ENCODE results near the gene KDM2B.

KDM2B gene

GRCh38 chr12:121466794-121467637, 113.8 kb downstream of the KDM2B start:
- peak; percentile 81 to 87 for DNase-seq (ENCODE audit: extremely low read depth in 1 of 2, low read depth in 1 of 2)

DNA sequence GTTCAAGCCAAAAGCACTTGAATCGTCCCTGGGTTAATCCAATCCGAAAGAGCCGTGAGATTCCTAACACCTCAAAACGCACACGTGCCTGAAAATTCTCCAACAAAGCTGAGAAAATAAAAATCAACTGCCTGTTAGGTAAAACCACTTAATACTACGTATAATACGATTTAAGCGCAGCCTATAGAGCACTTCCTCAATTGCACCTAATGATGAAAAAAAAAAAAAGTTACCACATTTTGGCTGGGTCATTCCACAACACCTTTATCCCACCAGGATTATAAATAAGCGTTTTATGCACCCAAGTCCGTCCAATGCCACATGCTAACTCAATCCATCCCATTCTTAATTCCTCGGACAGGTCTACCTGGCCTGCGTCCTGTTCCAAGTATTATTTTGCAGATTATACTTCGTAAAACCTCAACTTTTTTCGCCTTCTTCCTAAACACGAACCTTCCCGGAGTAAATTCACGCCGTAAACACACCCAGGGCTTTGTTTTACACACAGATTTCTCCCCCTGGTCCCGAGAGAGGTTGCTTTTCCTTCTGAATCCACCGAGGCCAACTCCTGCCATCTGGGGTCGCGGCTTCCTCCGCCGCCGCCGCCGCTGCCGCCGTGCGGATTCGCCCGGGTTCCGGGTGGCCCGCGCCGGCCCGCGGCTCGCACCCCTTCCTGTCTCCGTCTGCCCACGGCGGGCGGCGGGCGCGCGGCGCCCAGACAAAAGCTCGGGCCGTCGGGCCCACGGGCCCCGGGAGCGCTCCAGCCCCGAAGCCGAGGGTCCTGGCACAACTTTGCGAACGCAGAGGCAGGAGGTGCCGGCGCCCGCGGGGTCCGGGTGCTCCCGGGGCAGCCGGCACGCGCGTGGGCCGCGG, 114.7 kb downstream of the KDM2B start:
- DNase-seq (ENCODE audit: extremely low read depth in 1 of 2, low read depth in 1 of 2): peak in 1 of 2 donors; percentile 36

- no peak for DNase-seq (ENCODE audit: extremely low read depth in 1 of 2, low read depth in 1 of 2)
These were observed 116.5 kb downstream of the KDM2B start for GRCh38 chr12:121464331-121464730.

DNA sequence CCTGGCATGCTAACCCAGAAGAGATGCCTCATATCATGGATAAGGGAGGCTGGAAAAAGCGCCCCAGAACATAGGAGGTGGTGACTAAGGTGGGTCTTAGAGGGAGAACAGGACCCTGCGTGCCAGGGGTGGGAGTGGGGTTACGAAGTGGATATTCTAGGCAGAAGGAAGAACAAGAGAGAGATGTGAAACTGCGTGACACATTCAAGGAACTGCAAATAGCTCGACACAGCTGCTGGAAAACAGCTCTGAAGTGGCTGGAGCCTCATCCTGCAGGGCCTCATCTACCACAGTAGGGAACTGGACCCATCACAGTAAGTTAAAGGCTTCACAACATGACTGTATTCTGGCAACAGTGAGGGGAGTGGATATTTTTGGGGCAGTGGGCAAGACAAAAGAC, 119.8 kb downstream of the KDM2B start:
- DNase-seq (ENCODE audit: extremely low read depth in 1 of 2, low read depth in 1 of 2): no peak

DNA sequence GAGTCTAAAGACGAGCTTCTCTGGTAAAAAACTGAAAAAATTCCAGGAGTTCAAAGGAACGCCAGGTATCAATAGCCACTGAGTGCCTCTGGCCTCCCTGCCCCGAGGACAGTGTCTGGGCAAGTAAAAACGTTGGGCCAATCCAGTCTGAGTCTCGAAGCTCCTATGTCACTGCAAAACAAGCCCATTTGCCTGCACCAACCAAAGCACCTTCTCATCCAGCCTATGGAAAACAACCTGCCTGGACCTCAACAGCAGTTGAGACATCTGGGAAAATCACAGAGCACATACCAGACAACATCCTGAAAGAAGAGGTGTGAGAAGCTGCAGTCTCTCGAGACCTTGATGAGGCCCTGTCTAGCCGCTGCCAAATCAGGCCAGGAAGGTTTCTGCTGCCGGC, 124.3 kb downstream of the KDM2B start:
- DNase-seq (ENCODE audit: extremely low read depth in 1 of 2, low read depth in 1 of 2): no peak

DNA sequence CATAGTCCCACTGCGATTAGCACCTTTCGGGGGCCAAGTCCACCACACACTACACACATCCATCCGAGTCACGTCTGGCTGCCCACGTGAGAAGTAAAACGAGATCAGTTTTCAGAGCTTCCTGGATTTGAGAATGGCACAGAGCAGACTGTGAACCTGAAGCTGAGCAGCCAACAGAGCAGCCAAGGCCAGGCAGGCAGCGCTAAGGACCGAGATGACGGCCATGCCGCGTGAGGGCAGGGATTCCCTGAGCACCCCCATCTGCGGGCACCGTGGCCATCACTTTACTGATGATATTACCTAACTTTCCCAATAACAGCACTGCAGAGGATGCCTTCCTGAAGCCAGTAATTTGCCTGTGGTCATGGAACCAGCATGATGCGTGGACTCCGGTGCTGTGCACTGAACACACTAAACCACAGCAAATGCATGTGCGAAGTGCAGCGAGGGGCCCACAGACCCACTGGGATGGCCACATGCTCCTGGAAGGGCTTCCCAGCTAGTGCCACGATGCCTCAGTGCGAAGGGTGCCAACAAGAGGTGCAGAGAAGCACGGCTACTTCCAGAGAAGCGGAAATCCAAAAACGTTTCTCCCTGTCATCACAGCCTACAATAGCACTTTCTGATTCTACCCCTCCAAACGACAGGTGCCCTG, 124.9 kb downstream of the KDM2B start:
- DNase-seq (ENCODE audit: extremely low read depth in 1 of 2, low read depth in 1 of 2): no peak

DNA sequence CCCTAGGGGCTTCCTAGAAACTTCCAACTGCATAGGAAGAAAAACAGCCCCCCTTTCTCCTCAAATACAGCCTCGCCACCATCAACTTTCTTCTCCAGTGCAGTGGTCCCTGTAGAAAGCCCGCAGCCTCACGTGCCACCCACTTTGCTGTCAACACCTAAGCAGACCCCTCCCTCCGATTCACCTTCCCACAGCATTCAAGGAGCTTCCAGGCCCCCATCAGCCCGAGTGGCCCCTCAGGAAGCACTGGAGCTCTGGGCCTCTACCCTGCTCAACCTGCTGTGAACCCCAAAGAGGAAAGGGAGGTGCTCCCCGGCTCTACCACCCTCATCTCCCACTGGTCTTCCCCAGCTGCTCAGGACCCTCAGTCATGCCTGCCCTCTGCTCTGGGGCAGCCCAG, 125.9 kb downstream of the KDM2B start:
- no peak for DNase-seq (ENCODE audit: extremely low read depth in 1 of 2, low read depth in 1 of 2)

DNA sequence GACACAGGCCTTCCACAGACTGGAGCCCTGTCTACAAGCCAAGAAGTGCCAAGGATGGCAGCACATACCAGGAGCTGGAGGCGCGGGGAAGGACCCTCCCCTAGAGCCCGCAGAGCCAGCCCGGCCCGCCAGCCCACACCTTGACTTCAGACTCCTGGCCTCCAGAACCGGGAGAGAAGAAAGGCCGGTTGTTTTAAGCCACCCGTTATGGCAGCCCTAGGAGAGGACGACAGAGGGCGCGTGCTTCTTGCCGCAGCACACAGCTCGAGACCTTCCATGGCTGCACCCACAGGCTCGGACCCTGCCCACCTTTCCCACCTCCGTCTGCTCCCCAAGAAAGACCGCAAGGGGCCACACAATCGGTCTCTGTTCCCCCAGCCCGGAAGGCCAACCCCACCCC, 127.2 kb downstream of the KDM2B start:
- no peak for DNase-seq (ENCODE audit: extremely low read depth in 1 of 2, low read depth in 1 of 2)

DNA sequence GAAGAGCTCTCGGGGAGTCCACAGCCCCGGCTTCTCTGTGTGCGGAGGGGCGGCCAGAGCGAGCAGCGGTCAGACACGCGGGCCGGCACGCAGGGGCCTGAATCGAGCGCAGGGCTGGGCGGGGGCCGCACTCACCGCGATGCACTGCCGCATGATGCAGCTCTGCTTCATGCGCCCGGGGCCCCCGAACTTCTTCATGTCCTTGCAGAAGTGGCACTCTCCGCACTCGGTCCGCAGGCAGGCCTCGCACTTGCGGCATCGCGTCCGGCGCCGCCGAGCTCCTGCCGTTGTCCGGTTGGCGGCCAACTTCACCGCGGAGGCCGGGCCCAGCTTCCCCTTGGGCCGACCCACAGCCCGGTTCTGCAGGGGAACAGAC, 127.8 kb downstream of the KDM2B start:
- DNase-seq (ENCODE audit: extremely low read depth in 1 of 2, low read depth in 1 of 2): no peak

DNA sequence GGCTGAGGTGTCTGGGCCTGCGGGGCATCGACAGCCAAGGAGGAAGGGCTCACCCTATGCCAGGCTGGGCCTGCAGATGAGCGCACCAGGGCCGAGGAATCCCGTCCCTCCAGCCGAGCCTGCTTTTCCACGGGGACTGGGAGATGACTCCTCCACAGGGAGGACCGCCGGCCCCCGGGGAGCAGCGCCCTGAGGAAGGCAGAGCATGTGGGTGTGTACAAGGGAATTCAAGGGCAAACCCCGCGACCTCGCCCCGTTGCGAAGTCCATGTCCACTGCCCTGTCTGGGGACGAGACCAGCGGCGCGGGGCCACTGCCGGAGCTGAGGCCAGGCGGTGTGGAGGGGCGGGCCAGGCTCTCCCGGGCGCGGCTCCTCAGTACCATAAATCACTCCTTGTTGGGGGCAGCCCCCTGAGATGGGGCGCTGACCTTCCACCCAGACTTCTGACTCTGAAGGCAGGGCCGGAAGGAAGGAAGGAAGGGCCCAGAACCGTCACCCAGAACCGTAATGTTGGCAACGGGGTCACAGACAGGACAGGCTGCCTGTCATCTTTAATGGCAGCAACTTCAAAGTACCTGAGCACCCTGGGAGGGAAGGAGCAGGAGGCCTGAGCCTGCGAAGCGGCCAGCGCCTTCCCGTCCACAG, 128.4 kb downstream of the KDM2B start:
- DNase-seq (ENCODE audit: extremely low read depth in 1 of 2, low read depth in 1 of 2): no peak

- DNase-seq (ENCODE audit: extremely low read depth in 1 of 2, low read depth in 1 of 2): no peak
These were observed 128.9 kb downstream of the KDM2B start for GRCh38 chr12:121451961-121452339.

DNA sequence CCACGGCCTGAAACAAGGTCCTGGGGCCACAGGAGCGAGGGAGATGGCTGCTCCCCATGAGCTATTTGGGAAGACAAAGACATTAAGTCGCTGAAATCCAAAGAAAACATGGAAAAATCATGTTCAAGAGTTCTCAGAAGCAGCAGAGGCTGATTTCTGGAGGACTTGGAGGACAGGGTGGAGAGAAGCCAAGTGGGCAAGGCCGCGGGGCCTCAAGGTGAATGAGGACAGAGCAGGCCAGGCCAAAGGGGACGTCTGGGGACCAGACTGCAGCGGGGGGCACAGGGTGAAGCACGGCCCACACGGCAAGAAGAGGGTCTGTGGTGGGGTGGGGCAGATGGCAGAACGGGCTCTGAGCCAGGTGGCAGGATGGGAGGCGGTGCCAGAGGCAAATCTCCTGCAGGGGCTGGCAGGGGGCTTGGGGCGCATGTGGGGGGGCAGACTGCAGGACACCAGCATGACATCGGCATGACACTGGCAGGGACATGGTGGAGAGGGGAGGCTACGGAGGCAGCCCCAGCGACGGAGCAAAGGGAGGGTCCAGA, 132.0 kb downstream of the KDM2B start:
- DNase-seq (ENCODE audit: extremely low read depth in 1 of 2, low read depth in 1 of 2): no peak

DNA sequence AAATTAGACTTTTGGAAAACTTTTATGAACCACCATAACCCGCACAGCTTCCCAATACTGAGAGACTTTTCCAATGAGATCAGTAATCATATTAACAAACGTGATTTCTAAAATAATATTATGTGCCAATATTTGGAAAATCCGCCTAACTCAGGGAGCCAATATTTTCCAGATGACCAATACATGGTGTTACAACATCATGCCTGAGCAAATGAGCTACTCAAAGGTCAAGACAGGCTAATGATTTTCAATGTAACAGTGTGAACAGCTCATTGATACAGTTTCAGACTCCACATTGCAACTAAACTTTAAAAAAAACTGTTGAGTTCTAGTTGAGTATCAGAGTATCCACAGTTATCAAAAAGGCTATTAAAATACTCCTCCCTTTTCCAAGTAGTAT, 134.1 kb downstream of the KDM2B start:
- DNase-seq (ENCODE audit: extremely low read depth in 1 of 2, low read depth in 1 of 2): no peak

GRCh38 chr12:121444842-121445202, 136.0 kb downstream of the KDM2B start:
- DNase-seq (ENCODE audit: extremely low read depth in 1 of 2, low read depth in 1 of 2): no peak

GRCh38 chr12:121443911-121444841, 136.6 kb downstream of the KDM2B start:
- DNase-seq (ENCODE audit: extremely low read depth in 1 of 2, low read depth in 1 of 2): no peak

GRCh38 chr12:121443193-121443870, 137.5 kb downstream of the KDM2B start:
- DNase-seq (ENCODE audit: extremely low read depth in 1 of 2, low read depth in 1 of 2): peak; percentile 21 to 26

DNA sequence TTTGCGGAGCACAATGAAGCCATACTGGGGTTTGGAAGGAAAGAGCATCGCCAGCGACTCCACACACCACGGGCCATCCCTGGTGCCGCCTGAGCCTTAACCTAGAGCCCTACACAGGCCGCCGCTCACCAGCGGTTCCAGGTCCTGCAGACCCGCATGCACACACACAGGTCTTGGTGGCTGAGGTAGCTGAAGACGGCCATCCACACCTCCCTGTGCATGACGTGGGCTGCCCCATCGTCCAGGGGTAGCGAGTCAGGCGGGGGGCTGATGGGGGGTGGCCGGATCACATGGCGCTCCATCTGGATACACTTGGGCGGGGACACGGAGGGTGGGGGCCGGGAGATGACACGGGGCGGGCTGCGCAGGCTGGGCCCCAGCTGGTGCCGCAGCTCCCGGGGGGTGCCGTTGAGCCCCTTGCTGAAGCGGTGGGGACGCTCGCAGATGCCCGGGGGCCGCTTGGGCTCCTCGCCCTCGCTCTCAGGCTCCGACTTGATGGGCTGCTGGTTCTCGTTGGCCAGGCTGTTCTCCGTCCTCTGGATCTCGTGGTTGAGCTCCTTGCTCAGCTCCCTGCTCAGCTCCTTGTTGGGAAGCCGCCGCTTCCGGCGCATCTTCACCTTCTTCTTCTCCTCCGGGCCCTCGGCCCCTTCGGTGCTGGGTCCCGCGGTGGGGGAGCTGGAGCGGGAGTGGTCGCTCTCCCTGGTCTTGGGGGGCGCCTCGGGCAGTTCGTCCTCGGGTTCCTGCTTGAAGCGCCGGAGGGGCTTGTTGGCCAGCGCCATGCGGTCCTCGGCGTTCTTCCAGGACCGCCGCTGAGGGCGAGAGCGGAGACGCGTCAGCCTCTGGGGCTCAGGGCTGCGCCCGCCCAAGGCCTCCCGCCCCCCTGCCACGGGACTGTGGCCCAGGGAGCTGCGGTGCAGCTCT, 138.5 kb downstream of the KDM2B start:
- no peak for DNase-seq (ENCODE audit: extremely low read depth in 1 of 2, low read depth in 1 of 2)

- DNase-seq (ENCODE audit: extremely low read depth in 1 of 2, low read depth in 1 of 2): no peak
These were observed 139.3 kb downstream of the KDM2B start for GRCh38 chr12:121441555-121441954.

Measured in stimulated activated CD8-positive, alpha-beta memory T cell treated with anti-CD3 and anti-CD28 coated beads, Interleukin-7, amount 100 ng/mL, for 48 hours (primary cell).